Hepatocyte (in vitro differentiated cells): ENCODE data around the gene GBP5. TPM values are rescaled to one million over a fixed set of nuclear protein-coding genes. Genes with fewer than 3 reads are reported as not detected.
A peak's percentile ranks its signal among the peaks of the same experiment; 100 is the strongest.

Experiments used
- DNase-seq: peaks from one replicate; pipeline ENCODE4 v3.0.0-alpha.2; 2016; ENCODE audit warnings: low spot score
- H2AFZ ChIP-seq: fragments of 200-600 bp; sonication (generic); 2 replicates; pipeline ENCODE4 v1.6.0; 2016; ENCODE audit warnings: antibody characterized with exemption, mild to moderate bottlenecking
- H3K27ac ChIP-seq: fragments of 200-600 bp; sonication (generic); 2 replicates; pipeline ENCODE4 v1.5.1; 2016; ENCODE audit warnings: mild to moderate bottlenecking
- H3K27me3 ChIP-seq: fragments of 200-600 bp; sonication (generic); 2 replicates; pipeline ENCODE4 v1.6.1; 2016
- H3K36me3 ChIP-seq: fragments of 200-600 bp; sonication (generic); replicated peaks from 2 replicates; pipeline ENCODE4 v1.5.1; 2016; ENCODE audit warnings: low read depth; ENCODE audit not compliant: insufficient read depth
- H3K4me1 ChIP-seq: fragments of 200-600 bp; sonication (generic); 2 replicates; pipeline ENCODE4 v1.5.1; 2016; ENCODE audit warnings: mild to moderate bottlenecking, moderate library complexity; ENCODE audit not compliant: insufficient read depth
- H3K4me2 ChIP-seq: fragments of 200-600 bp; sonication (generic); 2 replicates; pipeline ENCODE4 v1.6.0; 2016
- H3K4me3 ChIP-seq: fragments of 200-600 bp; sonication (generic); 2 replicates; pipeline ENCODE4 v1.5.1; 2016; ENCODE audit warnings: mild to moderate bottlenecking
- H3K79me2 ChIP-seq: fragments of 200-600 bp; sonication (generic); 2 replicates; pipeline ENCODE4 v1.6.0; 2017; ENCODE audit warnings: mild to moderate bottlenecking
- H3K9me2 ChIP-seq: fragments of 200-600 bp; sonication (generic); replicated peaks from 2 replicates; pipeline ENCODE4 v1.6.0; 2017; ENCODE audit warnings: mild to moderate bottlenecking; ENCODE audit not compliant: insufficient read depth
- H3K9me3 ChIP-seq: fragments of 200-600 bp; sonication (generic); 2 replicates; pipeline ENCODE4 v1.5.1; 2016; ENCODE audit warnings: low read depth, mild to moderate bottlenecking
- H4K20me1 ChIP-seq: fragments of 200-600 bp; sonication (generic); 2 replicates; pipeline ENCODE4 v1.6.0; 2016; ENCODE audit warnings: mild to moderate bottlenecking; ENCODE audit not compliant: insufficient read depth, poor library complexity, severe bottlenecking
- EZH2 ChIP-seq: fragments of 200-600 bp; sonication (generic); IDR thresholded peaks from 2 replicates; pipeline ENCODE4 v1.6.1; 2016; ENCODE audit warnings: antibody characterized with exemption, mild to moderate bottlenecking, borderline replicate concordance
- EZH2phosphoT487 ChIP-seq: fragments of 200-600 bp; sonication (generic); IDR thresholded peaks from one replicate; pipeline ENCODE4 v1.6.1; 2018; ENCODE audit warnings: antibody characterized with exemption, mild to moderate bottlenecking, low read depth, moderate library complexity; ENCODE audit not compliant: unreplicated experiment, severe bottlenecking
- WGBS: methylation state at CpG from one replicate; pipeline ENCODE4 v1.1.6; 2016; ENCODE audit warnings: low lambda C conversion rate; ENCODE audit errors: missing lambda C conversion rate; 5-methylcytosine and 5-hydroxymethylcytosine counted together
- polyA plus RNA-seq: library from polyadenylated mRNA; unstranded; fragments of >200 nt; fragmentation: Nextera tagmentation; extraction: Ambion mirVana; gene quantifications from 2 replicates; pipeline ENCODE4 v1.2.1, GENCODE V29; 2016
- total RNA-seq: library from RNA; depleted of rRNA; stranded (reverse); fragments of >200 nt; gene quantifications from 2 replicates; pipeline ENCODE4 v1.2.3, GENCODE V29; 2014
- TF ChIP-seq, protein P1 (sequence below): fragments of 200-600 bp; sonication (generic); IDR thresholded peaks from 2 replicates; pipeline ENCODE4 v1.5.1; 2016; ENCODE audit warnings: antibody characterized with exemption, mild to moderate bottlenecking; ENCODE audit not compliant: poor library complexity

GBP5 gene
- total and polyA plus RNA-seq, 2 experiments from 2014 or later: not detected

DNA sequence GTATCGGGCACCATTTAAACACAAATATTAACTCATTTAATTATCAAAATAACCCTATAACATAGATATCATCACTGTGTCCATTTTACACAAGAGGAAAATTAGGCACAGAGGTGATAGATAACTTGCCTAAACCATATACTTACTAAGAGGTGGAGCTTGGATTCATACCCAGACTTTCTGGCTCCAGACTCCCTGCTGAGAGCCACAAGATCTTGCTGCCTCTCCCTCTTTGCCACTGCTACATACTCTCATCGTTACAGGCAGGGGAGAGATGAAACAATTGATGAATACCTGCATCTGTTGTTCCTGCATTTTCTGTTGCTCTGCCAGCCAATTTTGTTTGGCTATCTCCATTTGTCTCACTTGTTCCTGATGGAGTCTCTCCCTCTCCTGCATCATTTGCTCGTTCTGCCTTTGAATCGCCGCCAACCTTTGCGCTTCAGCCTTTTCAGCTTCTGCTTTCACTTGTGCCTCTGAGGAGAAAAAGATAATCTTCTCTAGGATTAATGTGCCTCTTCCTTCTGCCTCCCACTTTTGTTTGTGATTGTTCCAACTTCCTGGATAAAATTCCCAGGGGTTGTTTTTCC, 10.6 kb downstream of the GBP5 start:
- H3K27me3 ChIP-seq: no peaks in the 10 kb centered on the region
- no peaks in the 10 kb centered on the region for H4K20me1 ChIP-seq
- no peak overlapping the region for H2AFZ ChIP-seq
- H3K27ac ChIP-seq: no peak overlapping the region
- no peak for DNase-seq
- peaks cover 3% of the 10 kb centered on the region for H3K4me1 ChIP-seq
- H3K4me3 ChIP-seq: no peak overlapping the region
- H3K9me2 ChIP-seq: no peaks in the 10 kb centered on the region
- no peak for TF ChIP-seq EZH2
- no peak for TF ChIP-seq EZH2phosphoT487
- TF ChIP-seq, protein P1, sequence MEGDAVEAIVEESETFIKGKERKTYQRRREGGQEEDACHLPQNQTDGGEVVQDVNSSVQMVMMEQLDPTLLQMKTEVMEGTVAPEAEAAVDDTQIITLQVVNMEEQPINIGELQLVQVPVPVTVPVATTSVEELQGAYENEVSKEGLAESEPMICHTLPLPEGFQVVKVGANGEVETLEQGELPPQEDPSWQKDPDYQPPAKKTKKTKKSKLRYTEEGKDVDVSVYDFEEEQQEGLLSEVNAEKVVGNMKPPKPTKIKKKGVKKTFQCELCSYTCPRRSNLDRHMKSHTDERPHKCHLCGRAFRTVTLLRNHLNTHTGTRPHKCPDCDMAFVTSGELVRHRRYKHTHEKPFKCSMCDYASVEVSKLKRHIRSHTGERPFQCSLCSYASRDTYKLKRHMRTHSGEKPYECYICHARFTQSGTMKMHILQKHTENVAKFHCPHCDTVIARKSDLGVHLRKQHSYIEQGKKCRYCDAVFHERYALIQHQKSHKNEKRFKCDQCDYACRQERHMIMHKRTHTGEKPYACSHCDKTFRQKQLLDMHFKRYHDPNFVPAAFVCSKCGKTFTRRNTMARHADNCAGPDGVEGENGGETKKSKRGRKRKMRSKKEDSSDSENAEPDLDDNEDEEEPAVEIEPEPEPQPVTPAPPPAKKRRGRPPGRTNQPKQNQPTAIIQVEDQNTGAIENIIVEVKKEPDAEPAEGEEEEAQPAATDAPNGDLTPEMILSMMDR: no peak
- no peaks in the 10 kb centered on the region for H3K9me3 ChIP-seq
- H3K36me3 ChIP-seq: no peaks in the 10 kb centered on the region
- no peaks in the 10 kb centered on the region for H3K79me2 ChIP-seq
- peak overlapping the region; percentile 41 for H3K4me2 ChIP-seq
- 65% methylated on average over 6 of the region's 6 CpGs for WGBS

- Histone ChIP-seq H3K9me3 (no peaks in the 10 kb centered on the region), H3K9me2 (no peaks in the 10 kb centered on the region), H3K79me2 (no peaks in the 10 kb centered on the region), H3K36me3 (no peaks in the 10 kb centered on the region), H2AFZ (no peak overlapping the region), H3K4me2 (no peak overlapping the region), H4K20me1 (no peaks in the 10 kb centered on the region), H3K27me3 (no peaks in the 10 kb centered on the region), H3K4me1 (peaks cover 3% of the 10 kb centered on the region), H3K4me3 (no peak overlapping the region), H3K27ac (no peak overlapping the region)
- WGBS: 59% methylated on average over 5 of the region's 5 CpGs
- DNase-seq: no peak
- TF ChIP-seq EZH2 (no peak), EZH2phosphoT487 (no peak)
- TF ChIP-seq, protein P1: no peak
Measured at GRCh38 chr1:89260566-89261255, 11.9 kb downstream of the GBP5 start.

- no peaks in the 10 kb centered on the region for H3K27me3 ChIP-seq
- no peak overlapping the region for H3K4me2 ChIP-seq
- 73% methylated on average over 4 of the region's 4 CpGs for WGBS
- TF ChIP-seq EZH2 (no peak), EZH2phosphoT487 (no peak)
- TF ChIP-seq, protein P1: no peak
- no peak overlapping the region for H3K4me3 ChIP-seq
- H2AFZ ChIP-seq: no peak overlapping the region
- H3K9me2 ChIP-seq: no peaks in the 10 kb centered on the region
- H4K20me1 ChIP-seq: no peaks in the 10 kb centered on the region
- peaks cover 3% of the 10 kb centered on the region for H3K4me1 ChIP-seq
- no peaks in the 10 kb centered on the region for H3K36me3 ChIP-seq
- H3K27ac ChIP-seq: no peak overlapping the region
- H3K79me2 ChIP-seq: no peaks in the 10 kb centered on the region
- H3K9me3 ChIP-seq: no peaks in the 10 kb centered on the region
- no peak for DNase-seq
Measured at GRCh38 chr1:89260042-89260441, 12.6 kb downstream of the GBP5 start.
